Osteoblast (primary cell): Measurements from ENCODE around the gene LPAR3. TPM values are rescaled to one million over a fixed set of nuclear protein-coding genes. Genes with fewer than 3 reads are reported as not detected.
A peak's percentile ranks its signal among the peaks of the same experiment; 100 is the strongest.

Source experiments
- DNase-seq: peaks from one replicate; pipeline ENCODE4 v3.0.0; 2011; ENCODE audit warnings: low spot score, mixed read lengths; ENCODE audit not compliant: insufficient read length; ENCODE audit errors: missing footprints
- H2AFZ ChIP-seq: 2 replicates; pipeline ENCODE4 v1.6.0; 2011; ENCODE audit warnings: mild to moderate bottlenecking, low read length
- H3K27ac ChIP-seq: 2 replicates; pipeline ENCODE4 v1.5.1; 2011; ENCODE audit warnings: mild to moderate bottlenecking, low read depth, low read length, moderate library complexity
- H3K27me3 ChIP-seq: 2 replicates; pipeline ENCODE4 v1.6.0; 2012; ENCODE audit warnings: mild to moderate bottlenecking, control low read depth, inconsistent platforms, low read length, moderate library complexity; ENCODE audit not compliant: insufficient read depth
- H3K36me3 ChIP-seq: 2 replicates; pipeline ENCODE4 v1.5.1; 2011; ENCODE audit warnings: mild to moderate bottlenecking, low read length, control low read depth, moderate library complexity; ENCODE audit not compliant: insufficient read depth
- H3K4me1 ChIP-seq: 2 replicates; pipeline ENCODE4 v1.5.1; 2011; ENCODE audit warnings: mild to moderate bottlenecking, low read length, control low read depth, moderate library complexity; ENCODE audit not compliant: insufficient read depth
- H3K4me2 ChIP-seq: 2 replicates; pipeline ENCODE4 v1.6.0; 2011; ENCODE audit warnings: mild to moderate bottlenecking, low read length; ENCODE audit not compliant: insufficient read depth
- H3K4me3 ChIP-seq: fragments of 200-600 bp; sonication (generic); 3 replicates; pipeline ENCODE4 v1.5.1; 2012; ENCODE audit warnings: mild to moderate bottlenecking, low read length, inconsistent platforms; ENCODE audit not compliant: insufficient read depth
- H3K79me2 ChIP-seq: 2 replicates; pipeline ENCODE4 v1.6.0; 2012; ENCODE audit warnings: mild to moderate bottlenecking, low read length, control low read depth, inconsistent platforms; ENCODE audit not compliant: insufficient read depth
- H3K9me3 ChIP-seq: 2 replicates; pipeline ENCODE4 v1.5.1; 2011; ENCODE audit warnings: low read depth, low read length, control low read depth
- H4K20me1 ChIP-seq: 2 replicates; pipeline ENCODE4 v1.6.0; 2012; ENCODE audit warnings: mild to moderate bottlenecking, low read length, control low read depth; ENCODE audit not compliant: insufficient read depth
- CTCF ChIP-seq: IDR thresholded peaks from 2 replicates; pipeline ENCODE4 v1.5.1; 2011; ENCODE audit warnings: mild to moderate bottlenecking, low read depth, low read length, moderate library complexity; ENCODE audit errors: extremely low read depth
- total RNA-seq: library from RNA; depleted of rRNA; stranded (reverse); fragments of >200 nt; gene quantifications from 2 replicates; pipeline ENCODE4 v1.2.3, GENCODE V29; 2012

LPAR3 gene
- total RNA-seq, 1 donor = not detected

GRCh38 chr1:84939151-84939550 is 46.1 kb upstream of the LPAR3 start:
- Histone ChIP-seq H2AFZ (peak overlapping the region; percentile 23), H3K4me1 (peaks cover 11% of the 10 kb centered on the region), H3K79me2 (no peaks in the 10 kb centered on the region), H3K27ac (no peak overlapping the region), H3K36me3 (no peaks in the 10 kb centered on the region), H3K9me3 (no peaks in the 10 kb centered on the region), H4K20me1 (no peaks in the 10 kb centered on the region), H3K27me3 (peaks cover 29% of the 10 kb centered on the region), H3K4me3 (no peak overlapping the region), H3K4me2 (no peak overlapping the region)
- DNase-seq = no peak
- no peak for TF ChIP-seq CTCF

GRCh38 chr1:84936116-84936810 is 43.3 kb upstream of the LPAR3 start:
- peak; percentile 95 for TF ChIP-seq CTCF
- Histone ChIP-seq H3K36me3 (no peaks in the 10 kb centered on the region), H3K4me2 (no peak overlapping the region), H3K27ac (no peak overlapping the region), H3K9me3 (no peaks in the 10 kb centered on the region), H3K4me1 (peaks cover 11% of the 10 kb centered on the region), H2AFZ (no peak overlapping the region), H3K4me3 (no peak overlapping the region), H3K27me3 (peaks cover 13% of the 10 kb centered on the region), H4K20me1 (no peaks in the 10 kb centered on the region), H3K79me2 (no peaks in the 10 kb centered on the region)
- DNase-seq = no peak

- Histone ChIP-seq H3K36me3 (no peaks in the 10 kb centered on the region), H3K27ac (no peak overlapping the region)
Observed at GRCh38 chr1:84933011-84933611, 40.1 kb upstream of the LPAR3 start.

More at GRCh38 chr1:84933011-84933611, 40.1 kb upstream of the LPAR3 start:
- H3K4me2 ChIP-seq = no peak overlapping the region
- H3K4me3 ChIP-seq = no peak overlapping the region
- no peak for DNase-seq
- H2AFZ ChIP-seq = no peak overlapping the region
- H3K4me1 ChIP-seq = no peaks in the 10 kb centered on the region
- H3K79me2 ChIP-seq = no peaks in the 10 kb centered on the region
- peaks cover 39% of the 10 kb centered on the region for H3K27me3 ChIP-seq
- TF ChIP-seq CTCF = no peak
- no peaks in the 10 kb centered on the region for H4K20me1 ChIP-seq
- no peaks in the 10 kb centered on the region for H3K9me3 ChIP-seq
